OCI-LY1 (cell line): ENCODE data around the gene ACSM5.

Source experiments
- H2AFZ ChIP-seq: fragments of 200-600 bp; sonication (generic), shearing (Covaris generic); 2 replicates; pipeline ENCODE4 v1.6.0; 2014; ENCODE audit warnings: antibody characterized with exemption, mild to moderate bottlenecking, low read length
- H3F3A ChIP-seq: fragments of 200-600 bp; sonication (generic), shearing (Covaris generic); 2 replicates; pipeline ENCODE4 v1.6.0; 2014; ENCODE audit warnings: mild to moderate bottlenecking, antibody characterized with exemption, low read length, moderate library complexity; ENCODE audit not compliant: insufficient read depth
- H3K27ac ChIP-seq: fragments of 200-600 bp; sonication (generic); 2 replicates; pipeline ENCODE4 v1.5.1; 2014; ENCODE audit warnings: low read length, mixed run types, mild to moderate bottlenecking, low read depth; ENCODE audit not compliant: poor library complexity, severe bottlenecking
- H3K27me3 ChIP-seq: fragments of 200-600 bp; sonication (generic); 2 replicates; pipeline ENCODE4 v1.6.0; 2014; ENCODE audit warnings: antibody characterized with exemption, mild to moderate bottlenecking, low read length, moderate library complexity; ENCODE audit not compliant: insufficient read depth
- H3K36me3 ChIP-seq: fragments of 200-600 bp; sonication (generic); 2 replicates; pipeline ENCODE4 v1.6.1; 2014; ENCODE audit warnings: mild to moderate bottlenecking, antibody characterized with exemption, low read length, moderate library complexity, mixed read lengths; ENCODE audit not compliant: insufficient read depth
- H3K4me1 ChIP-seq: fragments of 200-600 bp; sonication (generic); 2 replicates; pipeline ENCODE4 v1.5.1; 2014; ENCODE audit warnings: mild to moderate bottlenecking, low read length, moderate library complexity; ENCODE audit not compliant: insufficient read depth, severe bottlenecking
- H3K4me2 ChIP-seq: fragments of 200-600 bp; sonication (generic), shearing (Covaris generic); 2 replicates; pipeline ENCODE4 v1.6.1; 2014; ENCODE audit warnings: low read length
- H3K4me3 ChIP-seq: fragments of 200-600 bp; sonication (generic); 2 replicates; pipeline ENCODE4 v1.5.1; 2014; ENCODE audit warnings: low read length, low read depth, mild to moderate bottlenecking, mixed read lengths; ENCODE audit not compliant: poor library complexity, severe bottlenecking
- H3K79me2 ChIP-seq: fragments of 200-600 bp; shearing (Covaris generic); 2 replicates; pipeline ENCODE4 v1.6.1; 2016; ENCODE audit warnings: mixed run types, low read length, mixed read lengths; ENCODE audit not compliant: insufficient read depth
- H3K9ac ChIP-seq: fragments of 200-600 bp; sonication (generic), shearing (Covaris generic); 2 replicates; pipeline ENCODE4 v1.6.1; 2014; ENCODE audit warnings: mild to moderate bottlenecking, low read length, mixed read lengths
- H3K9me2 ChIP-seq: fragments of 200-600 bp; sonication (generic), shearing (Covaris generic); 2 replicates; pipeline ENCODE4 v1.6.1; 2014; ENCODE audit warnings: low read depth, mild to moderate bottlenecking, low read length, mixed read lengths
- H3K9me3 ChIP-seq: fragments of 200-600 bp; shearing (Covaris generic); 2 replicates; pipeline ENCODE4 v1.6.1; 2014; ENCODE audit warnings: low read length, mixed read lengths
- H4K20me1 ChIP-seq: fragments of 200-600 bp; sonication (generic), shearing (Covaris generic); 2 replicates; pipeline ENCODE4 v1.6.0; 2016; ENCODE audit warnings: mild to moderate bottlenecking, low read length; ENCODE audit not compliant: insufficient read depth
- CTCF ChIP-seq: fragments of 200-600 bp; sonication (generic), shearing (Covaris generic); IDR thresholded peaks from 2 replicates; pipeline ENCODE4 v1.5.1; 2017; ENCODE audit warnings: mild to moderate bottlenecking, antibody characterized with exemption, low read length, moderate library complexity, mixed read lengths
- EZH2 ChIP-seq: fragments of 200-600 bp; sonication (generic), shearing (Covaris generic); IDR thresholded peaks from 2 replicates; pipeline ENCODE4 v1.8.0; 2017; ENCODE audit warnings: borderline replicate concordance, mixed run types, mild to moderate bottlenecking, antibody characterized with exemption, low read length, moderate library complexity, mixed read lengths

Gene ACSM5

GRCh38 chr16:20377181-20377580 lies 32.2 kb upstream of the ACSM5 start:
- no peaks in the 10 kb centered on the region for H4K20me1 ChIP-seq
- H3K4me1 ChIP-seq, result no peaks in the 10 kb centered on the region
- no peak overlapping the region for H3K4me2 ChIP-seq
- H2AFZ ChIP-seq, result no peak overlapping the region
- H3K36me3 ChIP-seq, result no peaks in the 10 kb centered on the region
- TF ChIP-seq CTCF, result no peak
- TF ChIP-seq EZH2, result no peak
- no peaks in the 10 kb centered on the region for H3K79me2 ChIP-seq
- no peaks in the 10 kb centered on the region for H3F3A ChIP-seq
- H3K4me3 ChIP-seq, result no peak overlapping the region
- no peaks in the 10 kb centered on the region for H3K9me3 ChIP-seq
- H3K9me2 ChIP-seq, result no peaks in the 10 kb centered on the region
- no peak overlapping the region for H3K9ac ChIP-seq
- no peaks in the 10 kb centered on the region for H3K27me3 ChIP-seq
- H3K27ac ChIP-seq, result no peak overlapping the region

GRCh38 chr16:20380782-20381181 lies 28.6 kb upstream of the ACSM5 start:
- no peak for TF ChIP-seq CTCF
- no peak for TF ChIP-seq EZH2
- no peaks in the 10 kb centered on the region for H4K20me1 ChIP-seq
- H3K27ac ChIP-seq, result no peak overlapping the region
- no peaks in the 10 kb centered on the region for H3K79me2 ChIP-seq
- no peaks in the 10 kb centered on the region for H3K36me3 ChIP-seq
- no peaks in the 10 kb centered on the region for H3F3A ChIP-seq
- no peak overlapping the region for H3K4me3 ChIP-seq
- H3K9me2 ChIP-seq, result no peaks in the 10 kb centered on the region
- no peaks in the 10 kb centered on the region for H3K9me3 ChIP-seq
- no peaks in the 10 kb centered on the region for H3K4me1 ChIP-seq
- H3K27me3 ChIP-seq, result no peaks in the 10 kb centered on the region
- no peak overlapping the region for H2AFZ ChIP-seq
- H3K4me2 ChIP-seq, result no peak overlapping the region
- H3K9ac ChIP-seq, result no peak overlapping the region

- no peak overlapping the region for H2AFZ ChIP-seq
- no peaks in the 10 kb centered on the region for H3F3A ChIP-seq
- no peaks in the 10 kb centered on the region for H3K27me3 ChIP-seq
- H3K79me2 ChIP-seq, result no peaks in the 10 kb centered on the region
- no peaks in the 10 kb centered on the region for H3K9me2 ChIP-seq
- H3K4me2 ChIP-seq, result no peak overlapping the region
- H3K36me3 ChIP-seq, result no peaks in the 10 kb centered on the region
- H3K9me3 ChIP-seq, result no peaks in the 10 kb centered on the region
- TF ChIP-seq EZH2, result no peak
- no peak for TF ChIP-seq CTCF
- no peak overlapping the region for H3K4me3 ChIP-seq
- no peaks in the 10 kb centered on the region for H4K20me1 ChIP-seq
- no peaks in the 10 kb centered on the region for H3K4me1 ChIP-seq
- no peak overlapping the region for H3K9ac ChIP-seq
- H3K27ac ChIP-seq, result no peak overlapping the region
Observed at GRCh38 chr16:20382202-20382948, 27.0 kb upstream of the ACSM5 start.
